Measurements from ENCODE around the gene POLR3H. TPM values are rescaled to one million over a fixed set of nuclear protein-coding genes. Genes with fewer than 3 reads are reported as not detected.

Gene POLR3H
- total and polyA plus RNA-seq, 10 of the 15 experiments (the other 5 are each of a cell fraction or from before 2014, with no cell fraction given): 3.5 to 62.7 (median 24.6) TPM

DNA sequence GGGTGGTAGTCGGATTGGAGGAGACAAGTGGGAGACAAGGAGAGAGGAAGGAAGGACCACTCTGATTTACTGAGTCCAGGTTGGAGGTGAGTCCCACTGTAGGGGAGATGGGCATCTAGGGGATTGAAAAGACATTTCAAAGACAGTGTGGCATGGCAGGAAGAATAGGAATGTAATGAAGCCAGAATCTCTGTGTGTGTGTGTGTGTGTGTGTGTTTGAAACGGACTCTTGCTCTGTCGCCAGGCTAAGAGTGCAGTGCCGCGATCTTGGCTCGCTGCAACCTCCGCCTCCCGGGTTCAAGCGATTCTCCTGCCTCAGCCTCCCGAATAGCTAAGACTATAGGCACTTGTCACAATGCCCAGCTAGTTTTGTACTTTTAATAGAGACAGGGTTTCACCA lies 12.3 kb upstream of the POLR3H start:
- intact Hi-C loops (cut with micrococcal nuclease; ENCODE audit: unreplicated experiment) (no loop called here), in situ Hi-C loops (cut with MboI) (no loop called here)
- Histone ChIP-seq H3K27me3 (replicated peaks in 1 of 2; ENCODE audit: control insufficient read depth in 2 of 2, insufficient read depth in 2 of 2, low read length in 1 of 2) (no peaks in the 10 kb centered on the region; a peak in 2 of 4 replicates), H3K4me1 (ENCODE audit: control insufficient read depth, insufficient read depth, low read length) (no peaks in the 10 kb centered on the region; the same call in 1 of the 2 replicates), H3K79me2 (ENCODE audit: control insufficient read depth, insufficient read depth, low read length) (no peaks in the 10 kb centered on the region), H3K4me3 (no peak overlapping the region), H3K9ac (ENCODE audit: control insufficient read depth, insufficient read depth, low read length) (no peak overlapping the region), H4K20me1 (ENCODE audit: control insufficient read depth, insufficient read depth) (no peaks in the 10 kb centered on the region), H3K9me3 (replicated peaks; ENCODE audit: control insufficient read depth, insufficient read depth, low read length) (no peaks in the 10 kb centered on the region), H3K4me2 (ENCODE audit: control insufficient read depth, insufficient read depth) (no peak overlapping the region), H2AFZ (ENCODE audit: control insufficient read depth, low read depth, low read length) (no peak overlapping the region), H3K36me3 (ENCODE audit: control insufficient read depth in 2 of 2, insufficient read depth in 2 of 2, low read length in 1 of 2) (no peaks in the 10 kb centered on the region), H3K27ac (ENCODE audit: control insufficient read depth, insufficient read depth) (no peak overlapping the region)
- CTCF ChIA-PET: interaction anchor here (0.6 to 1.4 kb wide), 4 partner anchors 16 to 514 kb away, joined by 3 to 4 read pairs (median 3); no protein-coding TSS in a partner anchor
- SMC1A ChIA-PET (ENCODE audit: uncharacterized antibody, unreplicated experiment): no interaction called here
- POLR2A ChIA-PET: interaction anchor here (0.7 kb wide), 1 partner anchor 313 kb away, joined by 3 read pairs; no protein-coding TSS in a partner anchor
- DNase-seq (ENCODE audit: low read depth, low spot score) (no peak), FAIRE-seq (no peak), ATAC-seq (no peak)
- RAD21 ChIA-PET (ENCODE audit: unreplicated experiment): no interaction called here
- 71% methylated on average over 10 of the region's 10 CpGs for WGBS (ENCODE audit: insufficient coverage, insufficient replicate concordance, low lambda C conversion rate, missing lambda C conversion rate)
- no TSS peak for BruUV-seq (replicated peaks)
- TF ChIP-seq BCL11A (IDR thresholded peaks at IDR 0.05; ENCODE audit: low read depth, low read length) (no peak), CHD1 (IDR thresholded peaks at IDR 0.05; ENCODE audit: low read depth, low read length) (no peak), SPI1 (IDR thresholded peaks at IDR 0.05; ENCODE audit: borderline replicate concordance, insufficient read depth, low read depth, low read length) (no peak), NFXL1 (IDR thresholded peaks at IDR 0.05; ENCODE audit: borderline replicate concordance) (no peak), ATF7 (IDR thresholded peaks at IDR 0.05; ENCODE audit: low read depth) (no peak), MXI1 (IDR thresholded peaks at IDR 0.05; ENCODE audit: low read depth, low read length) (no peak), PAX5 (IDR thresholded peaks at IDR 0.05; ENCODE audit: borderline replicate concordance, low read depth, low read length) (no peak), CHD4 (IDR thresholded peaks at IDR 0.05) (no peak), MTA3 (IDR thresholded peaks at IDR 0.05; ENCODE audit: borderline replicate concordance, low read length) (no peak)
- TF ChIP-seq, protein P1, sequence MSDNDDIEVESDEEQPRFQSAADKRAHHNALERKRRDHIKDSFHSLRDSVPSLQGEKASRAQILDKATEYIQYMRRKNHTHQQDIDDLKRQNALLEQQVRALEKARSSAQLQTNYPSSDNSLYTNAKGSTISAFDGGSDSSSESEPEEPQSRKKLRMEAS (IDR thresholded peaks at IDR 0.05; ENCODE audit: low read depth, low read length): no peak
- TF ChIP-seq, protein P2, sequence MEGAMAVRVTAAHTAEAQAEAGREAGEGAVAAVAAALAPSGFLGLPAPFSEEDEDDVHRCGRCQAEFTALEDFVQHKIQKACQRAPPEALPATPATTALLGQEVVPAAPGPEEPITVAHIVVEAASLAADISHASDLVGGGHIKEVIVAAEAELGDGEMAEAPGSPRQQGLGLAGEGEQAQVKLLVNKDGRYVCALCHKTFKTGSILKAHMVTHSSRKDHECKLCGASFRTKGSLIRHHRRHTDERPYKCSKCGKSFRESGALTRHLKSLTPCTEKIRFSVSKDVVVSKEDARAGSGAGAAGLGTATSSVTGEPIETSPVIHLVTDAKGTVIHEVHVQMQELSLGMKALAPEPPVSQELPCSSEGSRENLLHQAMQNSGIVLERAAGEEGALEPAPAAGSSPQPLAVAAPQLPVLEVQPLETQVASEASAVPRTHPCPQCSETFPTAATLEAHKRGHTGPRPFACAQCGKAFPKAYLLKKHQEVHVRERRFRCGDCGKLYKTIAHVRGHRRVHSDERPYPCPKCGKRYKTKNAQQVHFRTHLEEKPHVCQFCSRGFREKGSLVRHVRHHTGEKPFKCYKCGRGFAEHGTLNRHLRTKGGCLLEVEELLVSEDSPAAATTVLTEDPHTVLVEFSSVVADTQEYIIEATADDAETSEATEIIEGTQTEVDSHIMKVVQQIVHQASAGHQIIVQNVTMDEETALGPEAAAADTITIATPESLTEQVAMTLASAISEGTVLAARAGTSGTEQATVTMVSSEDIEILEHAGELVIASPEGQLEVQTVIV (IDR thresholded peaks at IDR 0.05; ENCODE audit: borderline replicate concordance, partially characterized antibody): no peak

All from GM12878 (cell line).